Stimulated activated CD4-positive, alpha-beta T cell treated with anti-CD3 and anti-CD28 coated beads, TNF-alpha, amount 100 ng/mL, for 1 hour (primary cell): ENCODE measurements around the gene ALK.

Experiments
- DNase-seq, 3 donors: peaks; one replicate each; pipeline ENCODE4 v3.0.0-alpha.2; 2020; ENCODE audit warnings: low read depth in 3 of 3, low spot score in 1 of 3

Gene ALK

DNA sequence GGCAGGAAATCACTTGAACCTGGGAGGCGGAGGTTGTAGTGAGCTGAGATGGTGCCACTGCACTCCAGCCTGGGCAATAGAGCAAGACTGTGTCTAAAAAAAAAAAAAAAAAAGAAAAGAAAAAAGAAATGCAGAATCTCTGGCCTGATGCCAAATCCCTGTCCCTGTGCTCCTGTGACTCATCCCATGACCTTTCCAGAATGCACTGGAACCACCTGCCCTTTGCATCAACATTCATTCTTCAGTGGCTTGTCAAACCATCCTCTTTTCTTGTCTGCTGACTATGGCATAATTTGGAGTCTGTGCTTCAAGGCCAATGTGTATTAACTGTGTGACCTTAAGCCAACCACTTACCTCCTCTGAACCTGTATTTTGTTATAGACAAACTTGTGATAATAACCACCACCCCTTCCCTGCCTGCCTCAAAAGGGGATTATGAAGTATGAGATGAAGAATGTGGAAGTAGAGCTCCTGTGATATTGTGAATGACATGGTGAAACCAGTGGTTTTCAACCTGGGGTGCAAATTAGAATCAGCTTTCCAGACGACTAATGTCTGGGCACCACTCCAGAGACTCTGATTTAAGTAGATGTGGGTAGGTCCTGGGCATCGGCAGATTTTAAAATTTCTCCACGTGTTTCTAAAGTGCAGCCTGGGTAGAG is 616.9 kb downstream of the ALK start:
- DNase-seq: no peak

DNA sequence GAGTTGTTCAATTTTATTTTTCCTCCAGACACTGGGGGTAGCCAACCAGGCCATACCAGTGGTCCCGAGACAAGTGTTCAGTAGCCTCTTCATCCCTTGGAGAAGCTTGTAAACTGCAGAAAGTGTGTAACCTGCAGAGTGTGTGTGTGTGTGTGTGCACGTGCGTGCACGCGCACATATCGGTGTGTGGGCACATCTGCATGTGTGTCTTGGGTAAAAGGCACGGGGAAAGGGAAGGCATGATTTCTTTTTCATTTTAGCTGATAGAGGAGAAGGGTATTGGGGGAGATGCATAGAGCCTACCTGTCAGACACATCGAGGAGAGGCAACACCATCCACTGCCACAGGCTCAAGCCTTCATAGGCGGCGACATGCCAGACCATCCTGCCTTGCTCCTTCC is 624.8 kb downstream of the ALK start:
- no peak for DNase-seq

DNA sequence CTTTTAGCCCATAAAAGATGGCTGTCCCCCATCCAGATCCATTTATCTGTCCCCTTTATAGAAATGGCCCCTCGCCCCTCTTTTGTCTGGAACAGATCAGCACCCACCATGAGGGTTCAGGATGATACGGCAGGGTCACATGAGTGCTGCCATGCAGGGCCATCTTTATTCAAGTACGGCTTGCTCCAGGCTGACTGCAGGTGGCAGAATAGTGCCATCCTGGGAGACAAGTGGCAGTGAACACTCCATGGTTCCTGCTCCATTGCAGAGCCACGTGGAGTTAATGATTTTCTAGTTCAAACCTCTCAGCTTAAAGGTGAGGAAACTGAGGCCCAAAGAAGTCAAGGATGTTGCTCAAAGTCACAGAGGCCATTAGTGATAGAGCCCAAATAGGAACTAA is 625.5 kb downstream of the ALK start:
- DNase-seq: no peak

DNA sequence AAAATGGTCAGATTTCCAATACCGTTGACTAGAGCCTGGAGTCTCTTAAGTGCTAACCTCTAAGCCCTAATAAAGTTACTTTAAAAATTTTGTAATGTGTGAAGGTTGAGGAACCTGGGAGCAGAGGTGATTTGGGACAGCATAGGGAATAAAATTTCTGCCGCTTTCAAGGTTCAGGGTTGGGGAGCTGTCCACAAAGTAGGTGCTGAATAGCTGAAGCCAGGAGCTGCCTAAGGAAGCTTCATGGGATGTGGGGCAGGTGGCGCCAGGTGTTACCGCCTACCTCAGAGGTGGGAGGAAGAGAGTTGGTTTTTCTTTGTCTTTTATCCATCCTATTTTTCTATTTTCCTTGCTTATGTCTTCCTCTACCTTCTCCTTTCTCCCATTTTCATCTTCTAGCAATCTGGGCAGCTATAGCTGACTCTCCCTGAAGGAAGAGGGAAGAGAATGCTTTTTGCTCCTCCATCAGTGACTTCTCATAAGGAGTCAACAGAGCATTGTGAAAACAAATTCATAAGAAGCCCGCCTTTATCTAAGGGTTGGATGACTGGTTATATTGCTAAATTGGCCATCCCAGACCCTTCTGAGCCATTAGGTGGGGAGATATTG is 627.5 kb downstream of the ALK start:
- no peak for DNase-seq

DNA sequence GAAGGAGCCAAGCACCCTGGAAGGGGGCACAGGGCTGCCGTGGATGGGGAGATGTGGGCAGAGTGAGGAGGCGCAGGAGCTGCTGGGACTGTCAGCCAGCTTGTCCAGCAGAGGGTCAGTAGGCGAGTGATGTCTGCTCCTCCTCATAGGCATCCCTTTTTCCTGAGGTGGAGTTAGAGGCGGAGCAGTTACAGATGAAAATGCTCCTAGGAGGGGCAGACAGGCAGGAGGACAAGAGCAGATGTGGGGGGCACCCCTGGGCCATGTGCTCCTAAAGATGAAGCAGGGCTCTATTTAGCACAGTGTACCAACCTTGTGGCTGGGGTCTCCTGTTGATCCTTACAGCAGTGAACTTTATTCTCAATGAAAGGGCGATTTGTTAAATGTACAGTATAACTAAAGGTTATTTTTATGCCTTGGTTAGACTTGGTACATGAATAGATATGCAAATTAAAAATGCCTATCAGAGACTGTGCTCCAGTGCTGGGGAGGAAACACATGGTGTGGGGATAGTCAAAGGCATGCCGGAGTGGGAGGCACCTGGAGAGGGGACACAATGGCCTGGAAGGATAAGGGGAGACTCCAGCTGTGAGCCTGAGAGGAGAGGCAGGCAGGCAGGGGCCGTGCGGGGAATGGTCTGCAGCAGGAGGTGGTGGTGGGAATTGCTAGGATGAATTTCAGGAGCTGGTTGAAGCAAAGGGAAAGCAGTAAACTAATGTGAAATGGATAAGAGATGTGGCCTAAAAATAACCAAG is 630.9 kb downstream of the ALK start:
- DNase-seq: no peak

DNA sequence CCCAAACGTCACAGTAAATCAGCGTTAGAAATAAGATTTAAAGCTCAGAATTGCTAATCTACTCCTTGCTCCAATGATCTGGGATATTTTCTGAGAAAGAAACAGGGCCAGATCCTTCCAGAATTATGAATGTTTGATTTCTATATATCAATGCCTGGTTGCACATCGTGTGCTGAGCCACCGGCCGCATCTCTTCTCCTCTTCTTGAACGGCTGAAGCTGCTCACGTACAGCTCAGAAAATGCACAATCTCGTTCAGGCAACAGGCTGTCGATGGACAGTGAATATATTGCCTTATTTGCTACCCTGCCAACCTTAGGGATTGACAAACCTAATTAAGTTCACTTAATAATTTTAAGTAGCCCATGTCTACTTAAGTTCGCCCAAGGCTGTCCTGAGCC is 636.7 kb downstream of the ALK start:
- DNase-seq: no peak

DNA sequence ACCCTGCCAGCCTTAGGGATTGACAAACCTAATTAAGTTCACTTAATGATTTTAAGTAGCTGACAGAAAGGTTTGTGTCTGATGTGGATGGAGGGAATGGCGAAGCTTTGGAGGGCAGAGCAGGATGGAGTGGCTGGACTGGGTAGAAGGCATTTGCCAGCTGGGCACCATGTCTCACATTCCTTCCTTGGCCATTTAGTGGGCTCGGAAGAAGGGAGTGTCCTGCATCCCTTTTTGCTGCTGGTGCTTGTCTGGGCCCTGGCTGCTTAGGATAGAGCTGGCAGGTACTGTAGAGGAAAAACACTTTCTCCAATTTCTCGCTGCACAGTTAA is 639.5 kb downstream of the ALK start:
- DNase-seq: no peak

DNA sequence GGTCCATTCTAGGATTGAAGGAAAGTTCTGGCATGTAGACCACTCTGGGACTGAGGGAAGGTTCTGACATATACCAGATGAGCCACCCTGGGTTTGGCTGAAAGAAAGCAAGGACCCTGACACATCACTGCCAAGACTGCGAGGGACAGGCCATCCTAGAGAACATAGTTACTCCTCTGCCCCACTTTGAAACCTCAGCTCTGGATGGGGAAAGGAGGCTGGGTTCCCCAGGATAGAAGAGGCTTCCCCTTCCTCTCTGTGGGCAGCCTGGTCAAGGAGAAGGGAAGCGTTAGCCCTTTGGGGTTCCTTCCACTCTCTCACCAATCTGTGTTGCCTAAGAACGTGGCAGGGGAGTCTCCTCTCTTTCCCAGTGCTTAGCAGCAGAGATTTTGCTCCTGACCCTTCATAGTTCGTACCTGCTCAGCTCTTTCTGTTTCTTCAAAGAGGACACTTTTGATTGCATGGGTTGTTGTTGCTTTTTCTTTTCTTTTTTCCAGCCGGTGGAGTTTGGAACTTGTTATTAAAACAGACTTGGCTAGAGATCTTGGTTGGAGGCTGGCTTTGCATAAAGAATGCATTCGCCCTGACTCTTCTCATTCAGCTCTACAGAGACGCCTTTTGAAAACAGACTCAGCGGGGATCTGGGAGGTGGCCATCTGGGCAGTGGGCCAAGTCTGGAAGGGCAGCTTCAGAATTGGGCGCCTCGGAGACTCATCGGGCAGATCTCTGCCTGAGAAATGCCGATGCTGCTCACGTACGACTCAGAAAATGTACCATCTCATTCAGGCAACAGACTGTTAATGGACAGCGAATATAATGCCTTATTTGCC is 640.1 kb downstream of the ALK start:
- DNase-seq: no peak

DNA sequence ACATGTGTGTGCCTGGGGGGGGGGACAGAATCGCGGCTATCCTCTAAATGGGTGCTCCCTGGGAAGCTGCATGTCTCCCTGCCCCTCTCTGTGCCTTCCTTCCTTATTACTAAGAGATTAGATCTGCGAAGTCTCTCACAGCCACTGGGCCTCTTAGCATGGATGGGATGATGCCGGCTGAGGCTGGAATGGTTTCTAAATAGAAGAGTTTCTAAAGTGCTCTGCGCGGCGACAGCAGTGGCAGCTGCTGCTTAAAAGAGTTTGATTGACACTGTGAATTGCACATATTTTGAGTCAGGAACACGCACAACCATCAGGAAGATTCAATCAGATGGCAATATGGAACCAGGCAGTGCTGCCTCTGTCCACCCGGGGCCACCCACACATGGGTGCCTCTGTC is 642.4 kb downstream of the ALK start:
- no peak for DNase-seq

DNA sequence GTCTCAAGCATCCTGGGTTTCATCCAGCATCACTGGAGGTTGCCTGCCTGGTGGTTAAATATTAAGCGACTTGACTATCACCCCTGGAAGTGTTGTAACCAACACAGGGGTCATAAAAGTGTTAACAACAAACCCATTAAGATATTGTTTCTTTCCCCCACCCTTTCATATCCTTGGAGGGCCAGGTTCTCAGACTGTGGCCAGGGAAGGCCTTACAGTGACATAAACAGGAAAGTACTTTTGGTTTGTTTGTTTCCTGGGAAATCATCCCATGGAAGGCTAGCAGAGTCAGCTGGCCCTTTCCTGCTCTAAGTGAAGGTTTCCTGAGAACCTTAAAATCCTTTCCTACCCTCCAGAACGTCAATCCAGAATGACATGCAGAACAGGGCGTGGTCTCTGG is 645.2 kb downstream of the ALK start:
- no peak for DNase-seq

DNA sequence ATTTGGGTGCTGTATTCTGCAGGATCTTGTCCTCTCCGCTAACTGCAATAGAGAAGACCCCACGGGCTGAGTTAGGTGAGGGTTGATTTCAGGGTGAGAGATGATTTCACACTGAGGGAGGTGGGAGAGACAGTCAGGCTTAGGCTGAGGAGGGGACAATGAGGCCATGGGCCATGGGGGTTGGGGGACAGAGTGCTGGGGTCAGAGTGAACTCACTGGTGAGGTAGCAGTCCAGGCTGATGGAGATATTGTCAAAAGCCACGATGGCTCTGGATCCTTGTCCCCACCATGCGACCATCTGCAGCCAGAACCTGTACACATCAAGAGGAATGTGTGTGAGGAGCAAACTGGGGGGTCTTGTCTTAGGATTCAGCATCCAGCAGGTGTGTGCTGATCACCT is 646.2 kb downstream of the ALK start:
- no peak for DNase-seq

DNA sequence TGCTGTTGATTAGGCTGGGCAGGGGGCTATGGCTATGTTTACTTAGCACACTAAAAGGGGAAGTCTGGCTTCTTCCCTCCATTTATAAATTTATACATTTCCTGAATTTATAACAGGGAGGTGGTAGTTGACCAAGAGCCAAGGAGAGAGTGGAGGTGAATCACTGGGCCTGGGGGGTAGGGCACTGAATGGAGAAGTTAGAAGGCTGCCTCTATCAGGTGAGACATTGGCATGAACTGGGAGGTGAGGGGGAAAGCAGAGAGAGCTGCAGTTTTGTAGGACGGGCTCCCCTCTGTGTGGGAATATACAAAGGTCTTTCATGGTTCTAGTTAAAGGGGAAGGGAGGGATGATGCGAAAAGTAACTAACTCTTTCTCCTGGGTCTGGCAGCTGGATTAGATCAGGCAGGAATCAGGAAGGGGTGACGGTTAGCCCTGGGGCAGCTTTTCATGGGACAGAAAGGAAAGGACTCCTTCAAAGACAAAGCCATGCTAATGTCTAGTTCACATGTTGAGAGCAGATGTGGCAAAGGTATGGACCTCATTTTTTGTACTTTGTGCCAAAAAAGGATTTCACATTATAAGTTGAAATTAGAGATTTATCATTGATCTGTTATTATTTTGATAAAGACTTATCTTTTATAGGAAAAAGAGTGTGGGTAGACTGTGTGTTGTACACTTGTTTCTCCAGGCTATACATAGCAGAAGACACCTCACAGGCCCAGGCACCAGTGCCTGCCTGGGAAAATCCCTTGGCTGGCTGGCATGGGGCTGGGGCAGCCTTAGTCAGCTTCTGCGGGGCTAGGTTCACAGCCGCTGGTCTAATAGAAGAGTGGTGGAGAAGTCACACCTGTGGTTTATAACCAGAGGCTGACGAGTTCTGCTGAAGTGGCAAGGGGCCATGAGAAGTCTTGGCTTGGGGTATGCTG is 647.4 kb downstream of the ALK start:
- no peak for DNase-seq

DNA sequence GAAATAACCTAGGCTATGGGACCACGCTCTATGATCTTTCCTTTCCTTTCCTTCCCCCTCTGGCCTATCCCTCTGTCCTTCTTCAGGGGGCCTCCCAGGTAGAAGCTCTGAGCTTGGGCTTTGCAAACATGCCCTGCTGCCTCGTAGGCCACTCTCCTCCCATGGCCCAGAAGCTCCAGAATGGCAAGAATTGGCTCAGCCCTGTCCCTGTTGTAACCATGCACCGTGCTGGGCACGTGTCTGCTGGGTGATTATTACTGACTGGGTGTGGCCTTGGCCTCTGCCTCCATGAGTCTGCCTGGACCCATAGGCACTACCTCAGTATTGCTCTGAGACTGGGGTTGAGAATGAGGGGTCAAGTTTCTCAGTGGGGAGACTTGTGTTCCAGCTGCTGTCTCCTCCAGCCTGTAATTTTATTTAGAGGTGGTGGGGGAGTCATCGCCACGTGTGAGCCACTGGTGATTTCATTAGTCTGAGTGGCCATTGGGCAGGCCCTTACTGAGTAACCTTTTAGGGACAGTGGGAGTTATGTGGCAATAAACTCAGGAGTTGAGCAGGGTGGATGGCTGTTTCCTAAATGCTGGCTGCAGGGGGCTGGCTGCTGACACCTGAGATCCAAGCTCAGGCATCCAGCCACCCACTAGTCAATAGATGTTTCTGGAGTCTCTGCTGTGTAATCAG is 648.2 kb downstream of the ALK start:
- DNase-seq: no peak

DNA sequence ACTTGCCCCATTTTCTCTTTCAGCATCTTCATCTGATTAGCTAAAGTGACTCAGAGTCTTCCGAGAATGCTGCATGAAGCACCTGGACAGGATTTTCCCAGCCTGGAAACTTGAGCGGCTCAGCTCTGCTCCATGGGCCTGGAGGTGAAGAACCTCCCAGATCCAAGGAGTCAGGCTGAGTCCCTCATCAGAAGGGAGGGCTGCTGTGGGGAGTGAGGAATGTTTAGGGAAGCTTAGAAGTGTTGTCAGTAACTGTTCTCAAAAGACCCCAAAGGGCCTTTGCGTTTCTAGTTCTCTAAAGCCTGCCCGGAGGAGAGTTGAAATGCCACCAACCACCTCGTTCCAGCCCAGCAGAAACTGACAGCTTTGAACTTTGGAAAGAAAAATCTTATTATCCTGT is 649.1 kb downstream of the ALK start:
- no peak for DNase-seq

DNA sequence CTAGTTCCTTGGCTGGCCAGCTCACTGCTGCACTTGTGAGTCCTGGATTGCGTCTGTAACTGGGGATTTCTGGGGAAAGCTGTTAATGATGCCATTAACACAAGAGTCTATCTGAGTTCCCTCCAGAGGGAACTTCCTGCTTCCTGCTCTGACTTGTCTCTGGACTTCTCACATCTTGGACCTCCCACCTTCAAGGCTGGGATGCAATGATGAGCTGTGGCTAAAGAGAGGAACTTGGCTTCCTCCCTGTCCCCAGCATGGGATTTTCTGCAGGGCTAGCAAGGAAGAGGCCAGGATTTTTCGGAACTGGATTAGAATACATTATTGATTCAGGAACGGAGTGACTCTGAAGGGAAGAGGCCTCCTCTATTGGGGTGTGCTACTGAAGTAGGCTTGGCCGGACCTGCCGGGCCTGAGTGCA is 650.7 kb downstream of the ALK start:
- no peak for DNase-seq

DNA sequence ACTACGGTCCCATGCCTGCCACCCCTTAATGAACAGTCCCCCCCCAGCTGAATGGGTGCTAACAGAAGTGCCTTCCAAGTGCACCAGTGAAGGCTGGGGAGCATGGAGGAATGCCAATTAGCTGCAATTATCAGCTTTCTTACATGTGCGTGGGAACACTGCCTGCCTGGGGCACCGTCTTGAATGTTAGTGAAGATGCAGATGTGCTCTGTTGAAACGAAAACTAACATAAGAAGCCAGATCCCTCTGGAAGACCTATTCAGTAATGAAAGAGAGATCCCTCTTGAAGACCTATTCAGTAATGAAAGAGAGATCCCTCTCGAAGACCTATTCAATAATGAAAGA is 651.6 kb downstream of the ALK start:
- no peak for DNase-seq

DNA sequence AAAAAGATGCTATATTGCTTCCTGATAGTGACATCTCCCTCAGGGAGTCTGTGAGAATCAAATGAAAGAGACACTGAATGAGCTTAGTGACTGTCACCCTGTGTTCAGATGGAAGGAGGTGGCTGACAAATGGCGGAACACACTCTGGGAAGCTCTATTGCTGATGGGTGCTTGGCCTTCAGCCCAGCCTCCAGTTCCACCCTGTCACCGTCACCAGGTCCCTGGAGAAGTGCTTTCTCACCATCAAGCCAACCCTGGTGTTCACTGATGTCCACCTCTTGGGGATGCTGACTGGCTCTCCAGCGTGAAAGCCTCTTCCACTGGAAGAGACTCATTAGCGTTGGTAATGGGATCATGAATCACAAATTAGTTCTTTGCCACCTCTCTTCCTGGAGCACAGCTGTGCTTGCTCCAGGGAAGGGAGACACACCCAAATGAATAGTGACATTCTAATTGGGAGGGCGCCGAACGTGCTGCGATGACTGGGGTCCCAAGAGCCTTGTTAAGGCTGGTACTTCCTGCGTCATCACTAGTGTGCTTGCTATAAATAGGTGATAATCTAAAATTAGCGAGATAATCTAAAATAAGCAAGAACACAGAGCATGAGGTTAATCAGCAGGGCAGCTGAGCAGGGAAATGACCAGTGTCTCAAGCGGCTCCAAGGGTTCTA is 652.2 kb downstream of the ALK start:
- DNase-seq: no peak

DNA sequence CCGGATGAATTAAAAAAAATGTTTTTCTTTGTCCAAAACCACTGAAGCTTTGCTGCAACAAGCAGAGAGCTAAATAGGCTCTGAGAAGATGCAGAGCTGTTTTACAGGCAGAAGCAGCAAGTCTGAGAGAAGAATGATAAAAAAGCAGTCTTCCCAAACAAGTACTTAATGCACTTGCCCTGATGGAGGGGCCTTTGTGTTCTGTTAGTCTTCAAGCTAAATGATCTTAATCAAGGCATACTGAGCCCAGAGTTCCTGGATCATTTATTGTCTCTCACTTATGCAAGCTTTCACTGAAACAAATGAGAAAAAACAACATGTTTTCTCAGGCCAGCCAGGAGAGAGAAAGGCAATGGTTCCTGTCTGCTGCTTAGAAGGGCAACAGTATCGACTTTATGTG is 653.7 kb downstream of the ALK start:
- no peak for DNase-seq

DNA sequence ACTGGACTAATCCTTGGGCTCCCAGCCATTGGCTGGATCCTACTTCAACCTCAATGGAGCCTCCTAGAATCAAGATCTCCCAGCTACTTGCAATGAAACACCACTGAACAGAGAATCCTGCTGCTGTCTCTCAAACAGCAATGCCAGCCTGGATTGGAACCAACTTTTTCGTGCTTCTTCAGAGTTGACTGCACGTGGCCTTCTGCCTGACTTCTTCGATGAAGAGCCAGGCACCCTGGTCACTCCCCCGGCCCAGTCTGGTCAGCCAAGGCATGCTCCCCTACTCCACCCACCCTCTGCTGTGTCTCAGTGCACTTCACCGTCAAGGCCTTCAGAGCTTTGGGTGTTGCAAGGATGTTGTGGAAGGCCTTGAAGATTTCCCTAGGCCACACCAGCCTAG is 657.5 kb downstream of the ALK start:
- DNase-seq: no peak
